ENCODE results near the gene CYLD.

- TF ChIP-seq ZNF623 (tag by site-specific recombination; IDR thresholded peaks at IDR 0.05) (no peak), PRDM6 (tag by site-specific recombination; IDR thresholded peaks at IDR 0.05) (no peak), ZFP37 (tag by site-specific recombination; IDR thresholded peaks at IDR 0.05) (no peak), ZNF266 (tag by site-specific recombination; IDR thresholded peaks at IDR 0.05; ENCODE audit: low read depth) (no peak), ZBTB7A (tag by site-specific recombination; IDR thresholded peaks at IDR 0.05; ENCODE audit: low read depth) (no peak), CTCF (tag by site-specific recombination; IDR thresholded peaks at IDR 0.05) (no peak), ZNF701 (tag by site-specific recombination; IDR thresholded peaks at IDR 0.05) (no peak), ZNF16 (tag by site-specific recombination; IDR thresholded peaks at IDR 0.05; ENCODE audit: low read depth) (no peak)
Observed at GRCh38 chr16:50839920-50840729, 98.2 kb downstream of the CYLD start.

Data from HEK293 (cell line).